Kidney epithelial cell (primary cell): ENCODE data around the gene DOK7. TPM values are rescaled to one million over a fixed set of nuclear protein-coding genes. Genes with fewer than 3 reads are reported as not detected.

Source experiments
- DNase-seq: peaks from one replicate; pipeline ENCODE4 v3.0.0-alpha.2; 2010; ENCODE audit warnings: low read depth
- H3K27me3 ChIP-seq: 2 replicates; pipeline ENCODE4 v1.6.0; 2011; ENCODE audit warnings: low read length; ENCODE audit not compliant: control insufficient read depth, insufficient read depth
- H3K36me3 ChIP-seq: 2 replicates; pipeline ENCODE4 v1.5.1; 2011; ENCODE audit warnings: low read length; ENCODE audit not compliant: control insufficient read depth, insufficient read depth
- H3K4me3 ChIP-seq: 2 replicates; pipeline ENCODE4 v1.5.1; 2011; ENCODE audit warnings: low read depth, mild to moderate bottlenecking, control low read depth, low read length
- total RNA-seq: library from RNA; depleted of rRNA; stranded (reverse); fragments of >200 nt; gene quantifications from 2 replicates; pipeline ENCODE4 v1.2.3, GENCODE V29; 2015
- TF ChIP-seq, protein P1 (sequence below): IDR thresholded peaks from 2 replicates; pipeline ENCODE4 v1.5.1; 2011; ENCODE audit warnings: mild to moderate bottlenecking, moderate library complexity, low read length, control low read depth, inconsistent platforms; ENCODE audit not compliant: insufficient read depth, poor library complexity, severe bottlenecking

The DOK7 gene
- total RNA-seq, 1 donor from 2014 or later = 6.9 TPM

GRCh38 chr4:3485886-3486540 is 22.9 kb downstream of the DOK7 start:
- TF ChIP-seq, protein P1, sequence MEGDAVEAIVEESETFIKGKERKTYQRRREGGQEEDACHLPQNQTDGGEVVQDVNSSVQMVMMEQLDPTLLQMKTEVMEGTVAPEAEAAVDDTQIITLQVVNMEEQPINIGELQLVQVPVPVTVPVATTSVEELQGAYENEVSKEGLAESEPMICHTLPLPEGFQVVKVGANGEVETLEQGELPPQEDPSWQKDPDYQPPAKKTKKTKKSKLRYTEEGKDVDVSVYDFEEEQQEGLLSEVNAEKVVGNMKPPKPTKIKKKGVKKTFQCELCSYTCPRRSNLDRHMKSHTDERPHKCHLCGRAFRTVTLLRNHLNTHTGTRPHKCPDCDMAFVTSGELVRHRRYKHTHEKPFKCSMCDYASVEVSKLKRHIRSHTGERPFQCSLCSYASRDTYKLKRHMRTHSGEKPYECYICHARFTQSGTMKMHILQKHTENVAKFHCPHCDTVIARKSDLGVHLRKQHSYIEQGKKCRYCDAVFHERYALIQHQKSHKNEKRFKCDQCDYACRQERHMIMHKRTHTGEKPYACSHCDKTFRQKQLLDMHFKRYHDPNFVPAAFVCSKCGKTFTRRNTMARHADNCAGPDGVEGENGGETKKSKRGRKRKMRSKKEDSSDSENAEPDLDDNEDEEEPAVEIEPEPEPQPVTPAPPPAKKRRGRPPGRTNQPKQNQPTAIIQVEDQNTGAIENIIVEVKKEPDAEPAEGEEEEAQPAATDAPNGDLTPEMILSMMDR = no peak
- no peak for DNase-seq
- peaks cover 5% of the 10 kb centered on the region for H3K27me3 ChIP-seq
- H3K36me3 ChIP-seq = no peaks in the 10 kb centered on the region
- no peak overlapping the region for H3K4me3 ChIP-seq

DNA sequence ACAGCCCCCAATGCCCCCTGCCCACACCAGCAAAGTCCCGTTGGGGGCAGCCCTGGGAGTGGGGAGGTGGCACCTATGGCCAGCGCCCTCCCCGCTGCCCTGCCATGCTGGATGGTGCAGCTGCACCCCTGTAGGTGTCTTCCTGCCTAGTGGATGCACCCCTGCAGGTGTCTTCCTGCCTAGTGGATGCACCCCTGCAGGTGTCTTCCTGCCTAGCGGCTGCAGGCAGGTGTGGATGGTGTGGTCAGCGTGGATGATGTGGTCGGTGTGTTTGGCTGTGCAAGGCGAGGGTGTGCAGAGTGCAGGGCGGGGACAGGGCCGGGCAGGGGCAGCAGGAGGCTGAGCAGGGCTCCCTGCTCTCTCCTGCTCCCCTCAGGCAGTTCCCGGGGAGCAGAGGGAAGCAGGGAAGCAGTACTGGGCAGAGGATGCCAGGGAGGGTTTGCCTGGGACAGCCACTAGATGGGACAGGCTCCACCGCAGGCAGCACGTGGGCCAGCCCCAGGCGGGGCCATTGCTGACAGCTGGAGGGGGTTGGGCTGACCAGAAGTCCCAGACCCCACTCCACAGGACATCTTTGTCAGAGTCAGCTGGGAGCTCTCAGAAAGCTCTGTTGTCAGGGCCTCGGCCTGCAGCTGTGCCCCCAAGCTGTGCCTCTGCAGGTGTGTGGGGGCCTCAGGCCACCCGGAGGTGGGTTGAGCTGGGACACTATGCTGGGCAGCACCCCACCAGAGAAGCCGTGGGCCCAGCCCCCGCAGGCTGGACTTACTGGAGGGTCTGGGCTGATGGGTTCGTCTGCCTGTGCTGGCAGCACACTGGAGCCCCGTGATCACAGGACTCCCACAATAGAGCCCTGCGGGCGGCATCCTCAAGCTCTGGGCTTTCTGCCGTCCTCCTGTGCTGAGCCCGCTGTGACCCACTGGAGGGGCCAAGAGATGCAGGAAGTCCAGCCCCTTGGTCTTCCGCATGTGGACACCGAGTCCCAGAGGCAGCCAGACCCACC is 23.7 kb downstream of the DOK7 start:
- H3K27me3 ChIP-seq = peaks cover 8% of the 10 kb centered on the region
- TF ChIP-seq, protein P1 = no peak
- DNase-seq = no peak
- no peaks in the 10 kb centered on the region for H3K36me3 ChIP-seq
- H3K4me3 ChIP-seq = no peak overlapping the region

GRCh38 chr4:3487861-3488260 is 24.8 kb downstream of the DOK7 start:
- TF ChIP-seq, protein P1 = no peak
- no peak for DNase-seq
- Histone ChIP-seq H3K4me3 (no peak overlapping the region), H3K27me3 (peaks cover 13% of the 10 kb centered on the region), H3K36me3 (no peaks in the 10 kb centered on the region)

- Histone ChIP-seq H3K27me3 (peaks cover 20% of the 10 kb centered on the region), H3K4me3 (no peak overlapping the region), H3K36me3 (no peaks in the 10 kb centered on the region)
- TF ChIP-seq, protein P1 = no peak
- no peak for DNase-seq
Observed at GRCh38 chr4:3488820-3489219, 25.7 kb downstream of the DOK7 start.

DNA sequence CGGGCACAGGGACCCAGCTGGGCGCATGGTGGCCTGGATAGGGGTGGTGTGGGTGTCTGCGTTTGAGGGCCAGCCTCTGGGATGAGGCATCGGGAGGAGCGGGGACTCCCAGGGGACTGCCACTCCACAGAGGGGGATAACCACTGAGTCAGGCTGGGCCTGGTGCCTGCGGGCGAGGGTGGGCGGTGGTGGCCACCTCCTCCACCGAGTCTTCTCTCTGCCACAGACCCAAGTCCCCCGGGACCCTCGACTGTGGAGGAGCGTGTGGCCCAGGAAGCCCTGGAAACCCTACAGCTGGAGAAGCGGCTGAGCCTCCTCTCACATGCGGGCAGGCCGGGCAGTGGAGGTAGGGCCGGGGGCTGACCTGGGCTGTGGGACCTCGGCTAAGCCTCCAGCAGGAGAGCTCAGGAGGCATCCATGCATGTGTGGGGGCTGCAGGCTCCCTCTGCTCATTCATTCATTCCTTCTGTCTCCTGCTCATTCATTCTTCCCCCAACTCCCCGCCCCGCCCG is 26.4 kb downstream of the DOK7 start:
- no peaks in the 10 kb centered on the region for H3K36me3 ChIP-seq
- H3K27me3 ChIP-seq = peaks cover 26% of the 10 kb centered on the region
- DNase-seq = no peak
- H3K4me3 ChIP-seq = no peak overlapping the region
- TF ChIP-seq, protein P1 = no peak
